Retinal pigment epithelial cell (primary cell): ENCODE data around the gene IFT80.

ENCODE experiments used
- DNase-seq: peaks from one replicate; pipeline ENCODE4 v3.0.0-alpha.2; 2010; ENCODE audit warnings: low read depth
- H3K4me3 ChIP-seq: 2 replicates; pipeline ENCODE4 v1.5.1; 2011; ENCODE audit warnings: mild to moderate bottlenecking, low read length, control low read depth, moderate library complexity
- TF ChIP-seq, protein P1 (sequence below): conservative IDR thresholded peaks from 2 replicates; pipeline ENCODE4 v1.5.1; 2011; ENCODE audit warnings: low read depth, low read length, control low read depth, inconsistent platforms

Gene IFT80

DNA sequence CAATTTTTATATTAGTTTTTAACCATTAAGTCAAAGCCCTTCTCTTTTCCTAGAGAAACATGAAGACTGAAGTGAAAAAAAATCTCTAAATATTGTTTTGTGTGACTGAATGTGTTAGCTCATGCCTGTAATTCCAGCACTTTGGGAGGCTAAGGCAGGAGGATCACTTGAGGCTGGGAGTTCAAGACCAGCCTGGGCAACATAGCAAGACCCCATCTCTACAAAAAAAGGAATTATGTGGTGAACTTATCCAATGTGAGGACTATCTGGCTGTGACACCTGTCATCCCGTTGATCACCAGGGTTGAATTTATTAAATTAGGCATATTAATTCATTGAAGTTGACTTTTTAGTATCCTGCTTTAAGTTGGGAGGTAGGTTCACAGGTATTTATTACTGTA lies 13.5 kb upstream of the IFT80 start:
- no peak for DNase-seq
- no peak overlapping the region for H3K4me3 ChIP-seq
- TF ChIP-seq, protein P1, sequence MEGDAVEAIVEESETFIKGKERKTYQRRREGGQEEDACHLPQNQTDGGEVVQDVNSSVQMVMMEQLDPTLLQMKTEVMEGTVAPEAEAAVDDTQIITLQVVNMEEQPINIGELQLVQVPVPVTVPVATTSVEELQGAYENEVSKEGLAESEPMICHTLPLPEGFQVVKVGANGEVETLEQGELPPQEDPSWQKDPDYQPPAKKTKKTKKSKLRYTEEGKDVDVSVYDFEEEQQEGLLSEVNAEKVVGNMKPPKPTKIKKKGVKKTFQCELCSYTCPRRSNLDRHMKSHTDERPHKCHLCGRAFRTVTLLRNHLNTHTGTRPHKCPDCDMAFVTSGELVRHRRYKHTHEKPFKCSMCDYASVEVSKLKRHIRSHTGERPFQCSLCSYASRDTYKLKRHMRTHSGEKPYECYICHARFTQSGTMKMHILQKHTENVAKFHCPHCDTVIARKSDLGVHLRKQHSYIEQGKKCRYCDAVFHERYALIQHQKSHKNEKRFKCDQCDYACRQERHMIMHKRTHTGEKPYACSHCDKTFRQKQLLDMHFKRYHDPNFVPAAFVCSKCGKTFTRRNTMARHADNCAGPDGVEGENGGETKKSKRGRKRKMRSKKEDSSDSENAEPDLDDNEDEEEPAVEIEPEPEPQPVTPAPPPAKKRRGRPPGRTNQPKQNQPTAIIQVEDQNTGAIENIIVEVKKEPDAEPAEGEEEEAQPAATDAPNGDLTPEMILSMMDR, result no peak

DNA sequence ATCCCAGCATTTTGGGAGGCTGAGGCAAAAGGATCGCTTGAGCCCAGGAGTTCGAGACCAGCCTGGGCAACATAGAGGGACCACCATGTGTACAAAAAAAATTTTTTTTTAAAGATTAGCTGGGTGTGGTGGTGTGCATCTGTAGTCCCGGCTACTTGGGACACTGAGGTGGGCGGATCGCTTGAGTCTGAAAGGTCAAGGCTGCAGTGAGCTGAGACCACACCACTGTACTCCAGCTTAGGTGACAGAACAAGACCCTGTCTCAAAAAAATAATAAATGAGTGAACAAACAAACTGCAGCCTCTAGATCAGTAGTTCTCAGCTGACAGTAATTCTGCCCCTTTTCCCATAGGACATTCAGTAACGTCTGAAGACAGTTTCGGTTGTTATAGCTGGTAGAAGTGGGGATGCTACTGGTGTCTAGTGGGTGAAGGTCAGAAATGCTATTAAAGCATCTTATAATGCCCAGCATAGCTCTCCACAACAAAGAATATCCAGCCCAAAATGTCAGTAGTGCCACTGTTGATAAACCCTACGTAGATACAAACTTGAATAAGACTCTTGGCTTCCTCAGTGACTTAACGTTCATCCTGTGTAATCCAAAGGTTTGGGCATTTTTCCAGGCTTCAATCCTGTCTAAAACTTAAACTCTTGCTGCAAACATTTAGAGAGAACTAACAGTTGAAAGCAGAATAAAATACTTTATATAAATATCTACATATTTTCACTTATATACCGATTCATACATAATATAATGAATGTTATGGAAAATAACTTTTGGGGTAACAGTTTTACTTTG lies 11.0 kb upstream of the IFT80 start:
- no peak for DNase-seq
- H3K4me3 ChIP-seq, result no peak overlapping the region
- TF ChIP-seq, protein P1, result no peak

DNA sequence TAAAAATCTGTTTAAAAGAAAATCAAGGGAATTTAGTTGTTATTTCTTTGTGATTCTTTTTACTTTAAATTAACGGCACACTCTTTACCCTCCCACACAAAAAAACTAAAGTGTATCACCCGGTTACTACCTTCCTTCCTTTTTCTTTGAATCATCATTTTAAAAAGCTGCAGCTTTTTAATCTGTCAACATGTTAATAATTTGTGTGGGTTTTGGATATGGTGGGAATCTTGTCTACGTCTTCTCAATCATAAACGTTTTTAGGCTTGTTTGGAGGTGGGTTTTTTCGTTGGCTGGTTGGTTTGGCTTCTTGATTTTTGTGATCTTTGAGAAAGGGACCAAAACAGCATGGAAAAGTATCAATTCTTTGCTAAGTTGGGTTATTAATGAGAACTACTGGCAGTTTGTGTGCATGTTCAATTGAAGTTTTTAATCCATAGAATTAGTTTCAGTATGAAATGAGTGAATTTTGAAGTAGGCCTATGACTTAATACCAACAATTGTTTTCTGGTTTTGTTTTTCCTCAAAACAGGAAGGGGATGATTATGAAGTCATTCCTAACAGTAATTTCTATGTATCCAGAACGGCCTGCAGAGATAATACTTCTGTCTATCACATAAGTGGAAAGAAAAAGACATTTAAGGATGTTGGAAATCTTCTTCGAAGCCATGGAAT lies 4.9 kb upstream of the IFT80 start:
- H3K4me3 ChIP-seq, result peak overlapping the region; percentile 97
- DNase-seq, result no peak
- TF ChIP-seq, protein P1, result no peak

DNA sequence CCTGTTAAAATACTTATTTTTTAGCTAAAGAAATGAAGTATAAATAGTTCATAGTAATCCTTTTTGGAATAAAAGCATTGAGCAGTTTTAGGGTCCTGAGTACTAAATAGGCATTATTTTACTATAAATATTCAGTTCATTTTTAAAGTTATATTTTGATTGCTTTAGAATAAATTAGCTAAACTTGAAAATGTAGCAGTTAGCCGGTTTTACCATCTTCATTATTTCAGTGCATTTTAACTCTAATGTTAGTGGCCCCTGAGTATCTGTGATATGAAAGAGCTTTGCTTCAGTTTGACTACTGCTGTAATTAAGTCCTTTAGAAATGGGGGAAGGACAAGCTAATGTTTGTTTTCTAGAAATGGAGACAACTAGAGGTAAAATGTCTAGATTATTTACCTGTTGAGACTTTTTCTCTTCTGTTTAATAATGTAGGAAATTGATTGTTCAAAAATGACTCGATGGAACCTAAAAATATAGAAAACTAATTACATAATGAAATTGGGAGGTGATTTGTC lies 4.1 kb upstream of the IFT80 start:
- H3K4me3 ChIP-seq, result peak overlapping the region; percentile 97
- DNase-seq, result no peak
- TF ChIP-seq, protein P1, result no peak

DNA sequence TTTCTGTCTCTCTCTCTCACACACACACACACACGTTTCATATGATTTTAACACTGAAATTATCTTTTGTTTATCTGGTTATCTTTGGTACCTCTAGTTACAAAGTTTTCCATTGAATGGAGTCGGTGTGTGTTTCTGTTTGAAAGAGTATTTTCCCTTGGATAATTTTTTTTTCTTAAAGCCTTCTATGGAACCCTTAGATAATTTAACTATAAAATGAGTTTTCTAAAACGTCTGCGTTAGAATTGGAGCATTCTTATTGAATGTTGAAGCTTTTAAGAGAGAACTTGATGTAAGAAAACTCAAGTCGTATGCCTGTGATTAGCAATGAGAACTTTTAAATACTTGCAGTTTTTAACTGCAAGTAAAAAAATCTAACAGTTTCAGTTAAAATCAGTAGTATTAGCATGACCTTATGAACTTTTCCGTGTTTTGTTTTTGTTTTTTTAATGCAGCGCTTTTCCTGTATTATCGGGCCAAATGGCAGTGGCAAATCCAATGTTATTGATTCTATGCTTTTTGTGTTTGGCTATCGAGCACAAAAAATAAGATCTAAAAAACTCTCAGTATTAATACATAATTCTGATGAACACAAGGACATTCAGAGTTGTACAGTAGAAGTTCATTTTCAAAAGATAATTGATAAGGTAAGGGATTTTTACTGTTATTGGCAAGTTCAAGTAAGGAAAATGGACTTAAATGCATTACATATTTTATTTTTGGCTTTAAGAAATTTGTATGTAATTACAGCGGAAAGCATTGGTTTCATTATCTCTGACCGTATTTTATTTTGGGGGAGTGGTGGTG lies 3.4 kb upstream of the IFT80 start:
- DNase-seq, result no peak
- TF ChIP-seq, protein P1, result no peak

DNA sequence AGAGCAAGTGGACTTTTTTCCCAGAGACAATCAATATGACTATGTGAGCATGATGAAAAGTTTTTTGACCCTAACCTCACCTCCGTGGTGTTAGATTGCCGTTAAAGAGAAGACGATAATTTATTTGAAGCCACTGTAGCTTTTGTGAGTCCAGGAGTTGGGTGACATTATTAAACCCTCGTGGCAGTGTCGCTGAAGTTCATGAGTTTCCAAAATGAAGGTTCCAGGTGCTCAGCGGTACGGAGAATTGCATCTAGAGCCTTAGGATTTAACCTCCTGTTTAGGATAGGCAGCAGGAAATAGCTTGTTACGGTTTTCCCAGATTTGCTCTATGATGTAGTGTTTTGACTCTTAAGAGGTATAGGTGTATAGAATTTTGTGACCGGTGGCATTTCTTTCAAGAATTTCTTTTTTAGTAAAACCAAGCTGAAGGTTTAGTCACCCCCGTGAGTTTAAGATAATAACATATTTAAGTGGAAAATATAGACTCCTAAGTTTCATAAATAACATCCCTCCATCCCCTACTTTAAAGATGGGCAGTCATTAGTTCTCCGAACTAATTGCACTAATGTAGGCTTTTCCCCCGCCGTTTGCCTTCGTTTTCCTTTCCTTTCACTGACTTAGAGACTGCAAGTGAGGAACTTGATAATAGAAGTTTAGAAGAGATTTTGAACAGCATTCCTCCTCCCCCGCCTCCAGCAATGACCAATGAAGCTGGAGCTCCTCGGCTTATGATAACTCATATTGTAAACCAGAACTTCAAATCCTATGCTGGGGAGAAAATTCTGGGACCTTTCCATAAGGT lies 2.5 kb upstream of the IFT80 start:
- TF ChIP-seq, protein P1, result no peak
- DNase-seq, result peak; percentile 64
- peak overlapping the region; percentile 97 for H3K4me3 ChIP-seq

More for the DNA sequence above, 3.4 kb upstream of the IFT80 start:
- peak overlapping the region; percentile 97 for H3K4me3 ChIP-seq
